ENCODE measurements around the gene TMEM260.
"Not testable (repeated sequence)": the region's sequence is repeated elsewhere in the genome, so short reads cannot be mapped to it uniquely, and the experiment has no call there.

Gene TMEM260

DNA sequence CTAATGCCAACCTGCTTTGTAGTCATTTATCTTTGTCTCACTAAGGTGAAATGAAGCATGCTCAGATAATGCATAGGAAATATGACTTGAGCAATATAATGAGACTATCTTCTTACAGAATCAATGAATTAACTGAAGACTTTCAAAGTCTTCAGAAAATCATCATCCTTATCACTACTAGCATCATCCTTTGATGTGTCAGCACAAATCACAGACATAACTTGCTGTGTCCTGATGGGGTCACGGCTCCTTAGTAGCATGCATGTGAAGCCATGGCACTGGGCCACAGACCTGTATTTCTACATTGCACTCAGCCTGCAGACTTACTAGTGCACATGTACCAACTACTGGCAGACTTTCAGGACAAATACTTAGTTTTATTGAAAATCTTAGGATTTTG, 18.9 kb downstream of the TMEM260 start:
- DNase-seq (ENCODE audit: low read depth), result no peak

DNA sequence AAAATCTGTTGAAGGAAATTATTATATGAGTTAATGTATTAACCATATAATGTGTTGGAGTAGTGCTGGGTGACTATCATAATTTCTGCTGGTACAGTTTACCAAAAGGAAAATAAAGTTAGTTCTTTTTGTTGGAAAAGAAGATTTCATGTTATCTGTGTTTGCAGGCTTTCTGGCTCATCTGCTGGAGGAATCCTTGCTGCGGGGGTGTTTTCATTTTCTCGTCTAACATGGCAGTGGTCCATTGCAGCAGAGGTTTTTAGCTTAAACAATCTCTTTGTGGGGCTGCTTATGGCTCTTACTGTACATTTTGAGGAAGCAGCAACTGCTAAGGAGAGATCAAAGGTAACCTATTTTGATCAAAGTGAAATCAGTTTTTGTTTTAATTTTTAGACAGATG, 24.1 kb downstream of the TMEM260 start:
- no peak for DNase-seq (ENCODE audit: low read depth)

DNA sequence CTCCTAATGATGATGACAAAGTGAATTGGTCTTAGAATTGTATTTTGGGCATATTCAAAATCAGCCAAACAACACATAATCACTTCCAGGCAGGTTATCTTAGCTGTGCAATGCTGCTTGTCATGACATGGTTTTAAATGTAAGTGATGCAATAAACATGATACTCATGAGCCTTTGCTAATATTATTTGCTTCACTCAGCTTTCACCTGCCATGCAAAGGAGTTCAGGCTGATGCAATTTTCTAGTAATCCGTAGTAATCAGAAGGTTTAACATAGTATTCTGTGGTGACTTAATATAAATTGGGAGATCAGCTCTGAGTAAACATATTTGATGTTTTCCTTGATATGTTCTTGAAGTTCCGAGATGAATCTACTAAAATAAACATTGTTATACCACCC, 29.1 kb downstream of the TMEM260 start:
- DNase-seq (ENCODE audit: low read depth), result no peak

DNA sequence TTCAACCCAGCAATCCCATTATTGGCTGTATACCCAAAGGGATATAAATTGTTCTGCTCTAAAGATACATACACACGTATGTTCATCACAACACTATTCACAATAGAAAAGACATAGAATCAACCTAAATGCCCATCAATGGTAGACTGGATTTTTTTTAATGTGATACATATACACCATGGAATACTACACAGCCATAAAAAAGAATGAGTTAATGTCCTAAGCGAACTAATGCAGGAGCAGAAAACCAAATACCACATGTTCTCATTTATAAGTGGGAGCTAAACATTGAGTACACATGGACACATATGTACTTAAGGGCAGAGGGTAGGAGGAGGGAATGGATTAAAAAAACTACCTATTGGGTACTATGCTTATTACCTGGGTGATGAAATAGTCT, 32.1 kb downstream of the TMEM260 start:
- not testable (repeated sequence) for DNase-seq (ENCODE audit: low read depth)

DNA sequence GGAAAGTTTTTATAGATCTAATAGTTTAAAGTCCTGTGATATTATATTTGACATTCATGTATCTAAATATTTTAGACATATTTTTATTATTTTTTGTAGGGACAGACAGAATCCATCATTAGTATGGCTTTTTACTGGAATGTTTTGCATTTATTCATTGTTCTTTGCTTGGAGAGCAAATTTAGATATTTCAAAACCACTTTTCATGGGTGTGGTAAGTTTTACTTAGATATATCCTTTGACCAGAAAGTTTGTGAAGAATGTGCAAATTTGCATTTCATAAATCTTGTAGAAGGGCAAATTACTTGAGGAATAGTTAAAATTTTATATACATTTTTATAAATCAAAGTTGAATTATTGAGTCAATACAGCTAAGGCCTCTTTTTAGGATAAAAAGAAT, 37.5 kb downstream of the TMEM260 start:
- no peak for DNase-seq (ENCODE audit: low read depth)

DNA sequence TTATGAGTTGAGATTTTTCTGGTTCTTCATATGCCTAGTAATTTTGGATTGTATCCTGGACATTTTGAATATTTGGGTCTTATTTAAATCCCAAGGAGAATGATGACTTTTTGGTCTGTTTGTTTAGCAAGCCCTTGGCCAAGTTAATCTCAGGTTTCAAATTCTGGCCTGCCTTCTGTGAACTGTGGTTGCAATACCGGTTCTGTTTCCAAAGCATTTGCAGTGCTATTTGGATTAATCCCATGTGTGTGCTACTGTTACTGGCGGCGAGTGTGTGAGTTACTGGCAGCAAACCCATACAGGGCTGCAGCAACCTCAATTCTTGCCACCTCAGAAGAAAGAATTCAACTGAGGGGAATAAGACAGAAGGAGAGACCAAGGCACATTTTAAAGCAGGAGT, 51.1 kb downstream of the TMEM260 start:
- DNase-seq (ENCODE audit: low read depth), result no peak

- no peak for DNase-seq (ENCODE audit: low read depth)
Measured at GRCh38 chr14:56632195-56632594, 52.6 kb downstream of the TMEM260 start.

DNA sequence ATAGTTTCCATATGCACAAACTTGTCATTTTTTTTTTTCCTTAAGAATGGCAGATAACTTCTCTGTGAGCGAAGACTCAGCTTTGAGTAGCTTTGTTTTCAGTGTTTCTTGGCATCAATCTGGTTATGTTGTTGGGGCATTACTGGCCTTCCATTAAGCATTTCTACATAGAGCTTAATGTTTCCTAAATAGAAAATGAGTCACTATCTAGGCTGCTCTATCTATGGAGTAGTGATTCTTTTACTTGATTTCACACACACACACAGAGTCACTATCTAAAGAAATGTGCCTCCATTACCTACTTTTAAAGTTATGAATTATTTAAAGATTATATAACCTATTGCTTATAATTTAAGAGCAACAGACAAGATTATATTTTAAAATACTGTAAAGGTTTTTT, 53.9 kb downstream of the TMEM260 start:
- no peak for DNase-seq (ENCODE audit: low read depth)

GRCh38 chr14:56635041-56635440, 55.4 kb downstream of the TMEM260 start:
- DNase-seq (ENCODE audit: low read depth), result no peak

DNA sequence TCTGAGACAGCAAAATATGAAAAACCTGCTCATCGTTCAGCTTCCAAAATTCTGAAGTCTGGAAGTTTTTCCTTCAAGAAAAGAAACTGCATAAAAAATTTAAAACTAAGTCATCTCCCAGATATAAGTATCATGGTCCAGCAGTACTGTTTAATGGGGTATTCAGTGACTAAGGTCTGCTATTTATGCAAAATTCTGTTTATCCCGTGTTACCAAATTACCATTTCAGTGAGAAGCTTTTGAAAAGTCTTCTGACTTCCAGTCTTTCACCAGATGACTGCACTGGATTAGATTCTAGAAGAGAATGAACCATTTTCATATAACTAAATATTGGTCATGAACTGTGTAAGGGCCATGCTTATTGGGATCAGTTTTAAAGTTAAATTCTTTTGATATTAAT, 67.9 kb downstream of the TMEM260 start:
- DNase-seq (ENCODE audit: low read depth), result no peak

DNA sequence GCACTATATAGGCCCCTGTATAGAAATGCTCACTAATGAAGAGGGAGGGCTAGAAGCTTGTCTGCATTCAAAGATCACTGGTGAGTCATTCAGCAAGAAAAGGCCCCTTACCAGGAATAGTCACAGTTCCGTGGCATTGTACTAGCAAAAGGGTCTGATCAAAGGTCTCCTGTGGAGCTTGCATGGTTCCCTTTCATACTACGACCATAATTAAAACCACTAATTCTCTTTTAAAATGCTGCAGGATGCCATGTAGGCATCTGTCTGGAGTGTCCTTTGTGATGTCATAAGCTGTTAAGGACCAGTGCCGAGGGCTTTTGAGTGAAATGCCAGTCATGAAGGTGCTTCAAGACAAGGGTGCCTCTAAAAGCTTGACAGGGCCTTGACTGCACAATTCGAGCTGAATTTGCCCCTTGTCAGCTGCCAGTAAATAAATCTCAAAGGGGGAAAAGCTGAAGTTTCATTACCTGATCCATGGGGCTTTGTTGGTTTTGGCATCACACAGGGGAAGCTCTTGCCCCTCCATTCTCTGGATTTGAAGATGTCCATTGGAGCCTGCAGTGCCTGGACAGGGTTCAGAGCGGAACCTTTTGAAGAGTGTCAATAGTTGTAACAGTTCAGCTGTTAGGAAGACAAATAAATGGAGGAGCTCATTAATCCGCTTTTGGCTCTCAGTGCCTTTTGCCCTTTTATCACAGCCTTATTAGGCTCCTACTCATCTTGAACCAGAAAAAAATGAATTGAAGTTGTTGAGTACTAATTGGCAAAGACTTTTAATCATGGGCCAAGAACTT, 69.1 kb downstream of the TMEM260 start:
- no peak for DNase-seq (ENCODE audit: low read depth)

DNA sequence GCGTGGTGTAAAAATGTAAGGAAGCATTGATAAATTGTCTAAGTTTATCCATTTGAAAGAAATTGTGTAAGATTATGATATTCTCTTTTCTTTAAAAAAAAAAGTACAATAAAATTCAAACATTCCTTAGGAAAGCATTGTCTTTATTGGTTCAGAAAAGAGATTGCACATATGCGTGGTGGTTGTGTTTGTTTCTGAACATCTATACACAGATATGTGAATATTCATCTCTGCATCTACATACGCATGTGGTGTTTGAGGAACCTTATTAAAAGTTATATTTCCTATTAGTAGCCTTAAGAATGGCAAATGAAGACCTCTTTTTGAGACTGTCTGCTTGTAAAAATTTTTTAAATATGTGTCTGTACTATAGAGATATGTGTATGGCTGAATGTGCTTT, 69.8 kb downstream of the TMEM260 start:
- no peak for DNase-seq (ENCODE audit: low read depth)

DNA sequence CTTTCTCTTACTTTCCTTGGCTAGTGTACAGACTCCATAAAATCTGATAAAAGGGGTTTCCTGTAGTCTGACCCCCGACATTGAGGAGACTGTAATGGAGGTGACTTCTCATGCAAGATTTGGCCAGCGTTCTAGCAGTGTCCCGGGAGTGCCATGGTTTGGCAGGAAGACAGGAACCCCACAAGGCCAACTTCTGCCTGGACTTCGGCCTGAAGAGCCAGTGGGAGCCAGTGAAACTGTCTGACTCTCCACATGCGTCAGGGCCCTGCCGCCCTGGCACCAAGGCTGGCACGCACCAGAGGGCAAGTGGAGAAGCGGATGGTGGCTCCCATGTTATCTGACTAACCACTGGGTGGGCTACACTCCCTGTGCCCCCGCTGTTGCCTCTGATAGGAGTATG, 70.5 kb downstream of the TMEM260 start:
- DNase-seq (ENCODE audit: low read depth), result no peak

DNA sequence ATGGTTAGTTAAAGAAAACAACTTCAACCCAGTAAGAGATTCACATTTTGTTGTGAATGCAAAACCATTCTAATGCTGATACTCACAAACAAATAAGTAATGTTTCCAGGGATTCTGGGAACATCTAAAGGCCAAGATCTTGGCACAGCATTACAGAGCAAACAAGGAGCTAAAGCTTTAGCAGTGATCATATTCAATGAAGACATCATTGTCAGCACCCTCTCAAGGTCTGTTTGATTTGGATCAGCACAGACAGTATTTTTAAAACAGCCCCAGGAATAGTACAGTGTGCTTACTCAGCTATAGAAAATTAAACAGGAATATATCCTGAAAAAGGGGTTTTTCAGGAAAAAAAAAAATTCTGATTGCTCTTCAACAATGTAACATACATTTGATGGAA, 71.4 kb downstream of the TMEM260 start:
- no peak for DNase-seq (ENCODE audit: low read depth)

- DNase-seq (ENCODE audit: low read depth), result no peak
Measured at GRCh38 chr14:56657604-56658003, 78.0 kb downstream of the TMEM260 start.

DNA sequence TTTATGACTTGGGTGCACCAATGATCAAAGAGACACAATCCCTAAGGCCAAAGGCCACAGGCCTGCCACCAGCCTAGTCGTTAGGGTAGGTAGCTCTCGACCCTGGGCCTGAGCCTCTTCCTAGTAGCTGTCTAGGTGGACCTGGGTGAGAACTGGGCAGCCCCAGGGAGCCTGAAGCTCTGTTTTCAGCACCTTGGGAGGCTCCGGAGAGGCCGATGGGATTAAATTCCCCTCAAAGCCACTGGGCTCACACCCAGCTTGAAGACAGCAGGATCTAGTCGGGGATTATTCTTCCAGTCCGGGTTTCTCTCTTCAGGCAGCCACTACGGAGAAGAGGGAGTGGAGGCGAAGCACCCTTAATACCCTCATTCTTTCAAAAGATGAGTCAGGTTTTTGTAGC, 79.8 kb downstream of the TMEM260 start:
- no peak for DNase-seq (ENCODE audit: low read depth)

DNA sequence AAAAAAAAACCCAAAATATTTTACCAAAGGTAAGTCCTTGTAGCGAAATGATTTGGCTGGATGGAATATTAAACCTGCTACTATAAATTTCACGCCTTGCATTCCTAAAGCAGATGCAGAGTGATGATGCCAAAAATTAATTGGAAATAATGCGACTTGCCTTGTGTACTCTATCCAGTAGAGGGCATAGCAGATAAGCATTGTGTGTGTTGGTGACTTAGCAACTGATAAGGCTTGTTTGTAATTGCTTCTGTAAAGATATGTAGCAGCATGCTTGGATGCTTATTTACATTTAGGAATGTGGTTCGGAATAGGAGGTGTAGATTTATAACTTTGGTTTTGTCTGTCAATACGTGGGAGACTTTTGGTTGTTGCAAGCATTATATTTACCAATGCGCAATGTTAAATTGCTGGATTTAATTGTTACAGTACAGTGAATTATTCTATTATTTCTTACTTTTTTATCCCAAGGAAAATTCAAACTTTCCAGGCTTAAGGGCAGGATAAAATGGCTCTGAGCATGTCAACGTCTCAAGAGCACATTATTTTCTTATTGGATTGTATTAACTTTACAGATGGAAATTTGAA, 80.5 kb downstream of the TMEM260 start:
- no peak for DNase-seq (ENCODE audit: low read depth)

- no peak for DNase-seq (ENCODE audit: low read depth)
Measured at GRCh38 chr14:56660677-56661389, 81.2 kb downstream of the TMEM260 start.

DNA sequence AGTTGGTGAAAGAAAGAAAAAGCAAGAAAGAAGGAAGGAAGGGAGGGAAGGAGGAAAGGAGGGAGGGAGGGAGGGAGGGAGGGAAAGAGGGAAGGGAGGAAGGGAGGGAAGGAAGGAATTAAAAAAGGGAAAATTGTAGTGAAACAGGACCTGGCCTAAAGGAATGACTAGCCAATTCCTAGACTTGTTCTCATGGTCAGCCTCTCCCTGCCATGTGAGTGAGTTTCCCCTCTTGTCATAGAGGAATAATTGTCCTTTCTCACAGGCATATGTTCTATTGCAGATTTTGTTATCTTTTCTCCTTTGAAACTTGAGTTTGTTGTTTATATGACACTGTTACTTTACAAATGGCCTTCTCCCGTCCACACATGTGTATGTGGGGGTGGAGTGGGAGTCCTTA, 81.9 kb downstream of the TMEM260 start:
- no peak for DNase-seq (ENCODE audit: low read depth)

- DNase-seq (ENCODE audit: low read depth), result no peak
Measured at GRCh38 chr14:56664811-56665421, 85.3 kb downstream of the TMEM260 start.

GRCh38 chr14:56666294-56666693, 86.7 kb downstream of the TMEM260 start:
- no peak for DNase-seq (ENCODE audit: low read depth)

DNA sequence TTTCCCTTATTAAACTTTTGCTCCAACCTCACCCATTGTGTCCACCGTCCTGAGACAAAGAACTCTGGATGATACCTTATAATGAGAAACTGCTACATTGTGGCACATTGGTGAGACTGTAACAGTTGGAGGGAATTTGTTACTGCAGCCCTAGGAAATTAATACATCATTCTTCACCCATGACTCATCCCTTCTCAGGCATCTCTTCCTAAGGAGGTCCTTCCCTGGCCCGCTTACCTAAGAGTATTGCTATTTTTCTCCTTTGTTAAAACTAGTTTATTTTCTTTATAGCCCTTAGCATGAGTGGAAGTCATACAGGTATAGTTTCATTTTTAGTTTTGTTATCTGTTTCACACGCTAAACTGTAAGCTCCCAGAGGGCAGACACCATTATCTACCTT, 87.1 kb downstream of the TMEM260 start:
- DNase-seq (ENCODE audit: low read depth), result no peak

- not testable (repeated sequence) for DNase-seq (ENCODE audit: low read depth)
Measured at GRCh38 chr14:56667290-56667689, 87.7 kb downstream of the TMEM260 start.
